Trophoblast cell (in vitro differentiated cells and primary cell): ENCODE results near the gene HNRNPK.

Experiments
- DNase-seq, 2 donors: peaks; one replicate each; pipeline ENCODE4 v3.0.0-alpha.2; 2016
- H2AFZ ChIP-seq: 2 replicates; pipeline ENCODE4 v1.6.1; 2013; ENCODE audit warnings: low read length, moderate library complexity, mild to moderate bottlenecking; ENCODE audit not compliant: insufficient read depth, poor library complexity
- H2AK5ac ChIP-seq: 2 replicates; pipeline ENCODE4 v1.6.1; 2013; ENCODE audit warnings: mild to moderate bottlenecking, low read length
- H2BK120ac ChIP-seq: 2 replicates; pipeline ENCODE4 v1.6.1; 2013; ENCODE audit warnings: low read length, mild to moderate bottlenecking, moderate library complexity; ENCODE audit not compliant: insufficient read depth, poor library complexity
- H2BK12ac ChIP-seq: 2 replicates; pipeline ENCODE4 v1.6.1; 2013; ENCODE audit warnings: mild to moderate bottlenecking, low read length, moderate library complexity
- H2BK5ac ChIP-seq: 2 replicates; pipeline ENCODE4 v1.6.1; 2013; ENCODE audit warnings: low read length, low read depth, moderate library complexity, mild to moderate bottlenecking; ENCODE audit not compliant: poor library complexity
- H3K14ac ChIP-seq: 2 replicates; pipeline ENCODE4 v1.6.1; 2013; ENCODE audit warnings: mild to moderate bottlenecking, low read length
- H3K18ac ChIP-seq: 2 replicates; pipeline ENCODE4 v1.6.1; 2013; ENCODE audit warnings: mild to moderate bottlenecking, low read length
- H3K23ac ChIP-seq: 2 replicates; pipeline ENCODE4 v1.6.1; 2013; ENCODE audit warnings: low read length
- H3K27ac ChIP-seq: 2 replicates; pipeline ENCODE4 v1.5.1; 2013; ENCODE audit warnings: low read depth, mild to moderate bottlenecking, inconsistent platforms, low read length, moderate library complexity
- H3K27me3 ChIP-seq: 2 replicates; pipeline ENCODE4 v1.6.1; 2013; ENCODE audit warnings: inconsistent platforms, mild to moderate bottlenecking, low read length, moderate library complexity; ENCODE audit not compliant: insufficient read depth
- H3K36me3 ChIP-seq, 2 experiments: 1 replicate in 1 of 2; 2 replicates in 1 of 2; pipeline ENCODE4 v1.6.1; 2013; ENCODE audit warnings: low read length in 2 of 2, mild to moderate bottlenecking in 2 of 2, moderate library complexity in 1 of 2; ENCODE audit not compliant: insufficient read depth in 2 of 2, control insufficient read depth in 1 of 2
- H3K4ac ChIP-seq: 2 replicates; pipeline ENCODE4 v1.6.1; 2013; ENCODE audit warnings: low read depth, mild to moderate bottlenecking, low read length, moderate library complexity
- H3K4me1 ChIP-seq, 2 experiments: 1 replicate in 1 of 2; 2 replicates in 1 of 2; pipeline ENCODE4 v1.6.1; 2013; ENCODE audit warnings: low read length in 2 of 2, mild to moderate bottlenecking in 2 of 2, moderate library complexity in 1 of 2; ENCODE audit not compliant: insufficient read depth in 2 of 2, control insufficient read depth in 1 of 2
- H3K4me2 ChIP-seq: 2 replicates; pipeline ENCODE4 v1.6.1; 2013; ENCODE audit warnings: inconsistent platforms, mild to moderate bottlenecking, low read length, moderate library complexity
- H3K4me3 ChIP-seq: 2 replicates; pipeline ENCODE4 v1.5.1; 2013; ENCODE audit warnings: mild to moderate bottlenecking, low read depth, low read length, inconsistent platforms
- H3K79me1 ChIP-seq: one replicate; pipeline ENCODE4 v1.6.1; 2013; ENCODE audit warnings: low read length
- H3K79me2 ChIP-seq: 2 replicates; pipeline ENCODE4 v1.6.1; 2013; ENCODE audit warnings: low read length, mild to moderate bottlenecking; ENCODE audit not compliant: control insufficient read depth, insufficient read depth, poor library complexity
- H3K9ac ChIP-seq: 2 replicates; pipeline ENCODE4 v1.6.1; 2013; ENCODE audit warnings: mild to moderate bottlenecking, low read length
- H3K9me3 ChIP-seq: 2 replicates; pipeline ENCODE4 v1.6.1; 2013; ENCODE audit warnings: low read depth, mild to moderate bottlenecking, control low read depth, inconsistent platforms, low read length; ENCODE audit not compliant: insufficient read depth
- H4K12ac ChIP-seq: 2 replicates; pipeline ENCODE4 v1.6.1; 2013; ENCODE audit warnings: low read depth, mild to moderate bottlenecking, low read length, moderate library complexity
- H4K8ac ChIP-seq: 2 replicates; pipeline ENCODE4 v1.6.1; 2013; ENCODE audit warnings: low read depth, mild to moderate bottlenecking, low read length, moderate library complexity
- H4K91ac ChIP-seq: one replicate; pipeline ENCODE4 v1.6.1; 2013; ENCODE audit warnings: low read depth, mild to moderate bottlenecking, low read length, moderate library complexity
- WGBS: extraction: QIAGEN DNeasy Blood & Tissue Kit; methylation state at CpG from one replicate; pipeline ENCODE4 v1.1.7; 2013; ENCODE audit warnings: missing lambda C conversion rate; ENCODE audit not compliant: insufficient read length, insufficient coverage; ENCODE audit errors: extremely low coverage; 5-methylcytosine and 5-hydroxymethylcytosine counted together

HNRNPK gene

GRCh38 chr9:83959061-83959460 is 21.0 kb downstream of the HNRNPK start:
- peaks cover 3 to 7% of the 10 kb centered on the region in 2 experiments for H3K4me1 ChIP-seq

GRCh38 chr9:83957248-83957513 is 22.8 kb downstream of the HNRNPK start:
- no peak overlapping the region for H2BK120ac ChIP-seq
- H3K23ac ChIP-seq: no peak overlapping the region
- no peak overlapping the region for H3K18ac ChIP-seq
- peak overlapping the region; percentile 5 for H4K91ac ChIP-seq
- peaks cover 5% of the 10 kb centered on the region for H3K79me1 ChIP-seq
- no peak overlapping the region for H3K27ac ChIP-seq
- no peaks in the 10 kb centered on the region for H3K36me3 ChIP-seq
- no peak overlapping the region for H2AK5ac ChIP-seq
- H2BK12ac ChIP-seq: no peak overlapping the region
- no peak overlapping the region for H3K4ac ChIP-seq
- peaks cover 0 to 4% of the 10 kb centered on the region in 2 experiments for H3K4me1 ChIP-seq
- no peak for DNase-seq
- peaks cover 1% of the 10 kb centered on the region for H3K9me3 ChIP-seq
- H4K12ac ChIP-seq: no peak overlapping the region
- H3K9ac ChIP-seq: no peak overlapping the region
- no peak overlapping the region for H2AFZ ChIP-seq
- H3K79me2 ChIP-seq: no peaks in the 10 kb centered on the region
- H3K14ac ChIP-seq: no peak overlapping the region
- peak overlapping the region; percentile 71 for H4K8ac ChIP-seq
- no peak overlapping the region for H2BK5ac ChIP-seq
- H3K4me2 ChIP-seq: no peak overlapping the region
- no CpG with 5 or more reads among the region's 4 CpGs for WGBS
- H3K4me3 ChIP-seq: no peak overlapping the region
- no peaks in the 10 kb centered on the region for H3K27me3 ChIP-seq

More at GRCh38 chr9:83959061-83959460, 21.0 kb downstream of the HNRNPK start:
- no peaks in the 10 kb centered on the region for H3K36me3 ChIP-seq
- no peak for DNase-seq
- H2BK120ac ChIP-seq: no peak overlapping the region
- peaks cover 1% of the 10 kb centered on the region for H3K9me3 ChIP-seq
- no CpG with 5 or more reads among the region's 4 CpGs for WGBS
- no peaks in the 10 kb centered on the region for H3K79me2 ChIP-seq
- H2BK5ac ChIP-seq: no peak overlapping the region
- H2AFZ ChIP-seq: no peak overlapping the region
- no peak overlapping the region for H2AK5ac ChIP-seq
- H4K91ac ChIP-seq: no peak overlapping the region
- no peaks in the 10 kb centered on the region for H3K27me3 ChIP-seq
- no peak overlapping the region for H3K18ac ChIP-seq
- H3K9ac ChIP-seq: no peak overlapping the region
- no peak overlapping the region for H3K27ac ChIP-seq
- H3K4ac ChIP-seq: no peak overlapping the region
- no peak overlapping the region for H3K14ac ChIP-seq
- H2BK12ac ChIP-seq: no peak overlapping the region
- H3K79me1 ChIP-seq: peaks cover 5% of the 10 kb centered on the region
- H3K4me2 ChIP-seq: no peak overlapping the region
- no peak overlapping the region for H3K23ac ChIP-seq
- no peak overlapping the region for H4K12ac ChIP-seq
- no peak overlapping the region for H4K8ac ChIP-seq
- H3K4me3 ChIP-seq: no peak overlapping the region

- Histone ChIP-seq H3K79me1 (peaks cover 5% of the 10 kb centered on the region), H3K27ac (no peak overlapping the region), H4K12ac (peak overlapping the region; percentile 80), H3K4me1 (peaks cover 0 to 4% of the 10 kb centered on the region in 2 experiments), H3K18ac (peak overlapping the region; percentile 61), H3K4me3 (peak overlapping the region; percentile 43), H2AK5ac (no peak overlapping the region), H3K36me3 (peaks cover 0 to 3% of the 10 kb centered on the region in 2 experiments), H2BK120ac (no peak overlapping the region), H2AFZ (peak overlapping the region; percentile 43), H4K91ac (peak overlapping the region; percentile 61), H3K4me2 (peak overlapping the region; percentile 26), H3K14ac (peak overlapping the region; percentile 77), H3K27me3 (no peaks in the 10 kb centered on the region), H4K8ac (peak overlapping the region; percentile 89), H3K9me3 (peaks cover 1% of the 10 kb centered on the region), H2BK12ac (no peak overlapping the region), H3K23ac (no peak overlapping the region), H3K79me2 (no peaks in the 10 kb centered on the region), H2BK5ac (no peak overlapping the region), H3K4ac (no peak overlapping the region), H3K9ac (no peak overlapping the region)
- peak; percentile 85 to 89 for DNase-seq
- WGBS: 100% methylated on average over 1 of the region's 57 CpGs
These were observed 23.4 kb downstream of the HNRNPK start for GRCh38 chr9:83956436-83957247.

GRCh38 chr9:83956086-83956435 is 24.0 kb downstream of the HNRNPK start:
- H3K27me3 ChIP-seq: no peaks in the 10 kb centered on the region
- H3K79me2 ChIP-seq: no peaks in the 10 kb centered on the region
- H3K18ac ChIP-seq: peak overlapping the region; percentile 53
- H3K36me3 ChIP-seq: peaks cover 0 to 3% of the 10 kb centered on the region in 2 experiments
- H3K4ac ChIP-seq: no peak overlapping the region
- H3K4me1 ChIP-seq: peaks cover 0 to 4% of the 10 kb centered on the region in 2 experiments
- peak overlapping the region; percentile 12 for H3K4me3 ChIP-seq
- H3K23ac ChIP-seq: no peak overlapping the region
- H2BK12ac ChIP-seq: no peak overlapping the region
- peak overlapping the region; percentile 61 for H4K91ac ChIP-seq
- no peak overlapping the region for H2BK120ac ChIP-seq
- DNase-seq: peak in 1 of 2 donors; percentile 42
- H2AK5ac ChIP-seq: no peak overlapping the region
- peak overlapping the region; percentile 15 for H3K4me2 ChIP-seq
- no peak overlapping the region for H3K14ac ChIP-seq
- WGBS: no CpG with 5 or more reads among the region's 23 CpGs
- peaks cover 5% of the 10 kb centered on the region for H3K79me1 ChIP-seq
- no peak overlapping the region for H2BK5ac ChIP-seq
- H3K9ac ChIP-seq: no peak overlapping the region
- no peak overlapping the region for H3K27ac ChIP-seq
- H4K12ac ChIP-seq: peak overlapping the region; percentile 1
- H2AFZ ChIP-seq: peak overlapping the region; percentile 43
- peak overlapping the region; percentile 89 for H4K8ac ChIP-seq
- peaks cover 1% of the 10 kb centered on the region for H3K9me3 ChIP-seq
